Neural cell (in vitro differentiated cells): ENCODE results near the gene NMNAT1. TPM values are rescaled to one million over a fixed set of nuclear protein-coding genes. Genes with fewer than 3 reads are reported as not detected.

Experiments
- H2AFZ ChIP-seq: fragments of 200-600, 300-800 bp; sonication (generic), shearing (Covaris generic); 2 replicates; pipeline ENCODE4 v1.6.0; 2014; ENCODE audit warnings: low read depth, mild to moderate bottlenecking, antibody characterized with exemption, low read length, moderate library complexity
- H3F3A ChIP-seq: fragments of 200-600 bp; shearing (Covaris generic); 2 replicates; pipeline ENCODE4 v1.6.1; 2016; ENCODE audit warnings: mild to moderate bottlenecking, moderate library complexity, mixed read lengths, antibody characterized with exemption, low read length; ENCODE audit not compliant: insufficient read depth, poor library complexity, severe bottlenecking
- H3K27ac ChIP-seq: fragments of 200-600, 300-800 bp; sonication (generic), shearing (Covaris generic); 2 replicates; pipeline ENCODE4 v1.5.1; 2014; ENCODE audit warnings: mild to moderate bottlenecking, low read length, moderate library complexity
- H3K27me3 ChIP-seq: fragments of 300-800, 200-600 bp; sonication (generic), shearing (Covaris generic); 2 replicates; pipeline ENCODE4 v1.6.0; 2014; ENCODE audit warnings: mild to moderate bottlenecking, low read depth, low read length, moderate library complexity; ENCODE audit not compliant: insufficient read depth
- H3K36me3 ChIP-seq: fragments of 300-800, 200-600 bp; sonication (generic), shearing (Covaris generic); 2 replicates; pipeline ENCODE4 v1.5.1; 2014; ENCODE audit warnings: mild to moderate bottlenecking, antibody characterized with exemption, low read length, moderate library complexity; ENCODE audit not compliant: insufficient read depth
- H3K4me2 ChIP-seq: fragments of 300-800, 200-600 bp; sonication (generic), shearing (Covaris generic); 2 replicates; pipeline ENCODE4 v1.6.0; 2014; ENCODE audit warnings: mild to moderate bottlenecking, low read length
- H3K4me3 ChIP-seq: fragments of 300-800, 200-600 bp; sonication (generic), shearing (Covaris generic); 2 replicates; pipeline ENCODE4 v1.5.1; 2014; ENCODE audit warnings: mild to moderate bottlenecking, low read length, moderate library complexity
- H3K79me2 ChIP-seq: fragments of 200-600 bp; shearing (Covaris generic); replicated peaks from 2 replicates; pipeline ENCODE4 v1.6.0; 2014; ENCODE audit warnings: mild to moderate bottlenecking, low read length, moderate library complexity; ENCODE audit not compliant: insufficient read depth
- H3K9ac ChIP-seq: fragments of 300-800, 200-600 bp; sonication (generic), shearing (Covaris generic); 2 replicates; pipeline ENCODE4 v1.6.1; 2016; ENCODE audit warnings: mild to moderate bottlenecking, low read length, mixed read lengths
- H3K9me2 ChIP-seq: fragments of 200-600 bp; shearing (Covaris generic); 2 replicates; pipeline ENCODE4 v1.6.1; 2016; ENCODE audit warnings: mild to moderate bottlenecking, low read length, mixed read lengths; ENCODE audit not compliant: insufficient read depth
- H3K9me3 ChIP-seq: fragments of 200-600, 300-800 bp; sonication (generic), shearing (Covaris generic); 2 replicates; pipeline ENCODE4 v1.6.1; 2016; ENCODE audit warnings: mild to moderate bottlenecking, mixed run types, low read length, moderate library complexity, mixed read lengths
- H4K20me1 ChIP-seq: fragments of 200-600 bp; shearing (Covaris generic); 2 replicates; pipeline ENCODE4 v1.6.1; 2016; ENCODE audit warnings: mild to moderate bottlenecking, mixed run types; ENCODE audit not compliant: insufficient read depth
- EP300 ChIP-seq: fragments of 450-650 bp; conservative IDR thresholded peaks from 2 replicates; pipeline ENCODE4 v1.6.1; 2014; ENCODE audit warnings: antibody characterized with exemption, mild to moderate bottlenecking, moderate library complexity; ENCODE audit not compliant: poor library complexity, severe bottlenecking
- EZH2 ChIP-seq: fragments of 200-600, 300-800 bp; shearing (Covaris generic), sonication (generic); IDR thresholded peaks from 2 replicates; pipeline ENCODE4 v1.6.1; 2014; ENCODE audit warnings: antibody characterized with exemption, low read length, borderline replicate concordance, mild to moderate bottlenecking; ENCODE audit not compliant: insufficient read depth, poor library complexity, severe bottlenecking
- MXI1 ChIP-seq: fragments of 450-650 bp; conservative IDR thresholded peaks from 2 replicates; pipeline ENCODE4 v1.6.1; 2014; ENCODE audit warnings: antibody characterized with exemption, mild to moderate bottlenecking; ENCODE audit not compliant: poor library complexity, severe bottlenecking
- POLR2AphosphoS5 ChIP-seq: IDR thresholded peaks from 2 replicates; pipeline ENCODE4 v1.6.1; 2012
- RAD21 ChIP-seq: fragments of 450-650 bp; conservative IDR thresholded peaks from 2 replicates; pipeline ENCODE4 v1.6.1; 2014; ENCODE audit warnings: antibody characterized with exemption, mild to moderate bottlenecking, moderate library complexity
- SMC3 ChIP-seq: fragments of 450-650 bp; conservative IDR thresholded peaks from 2 replicates; pipeline ENCODE4 v1.6.1; 2014; ENCODE audit warnings: antibody characterized with exemption, mild to moderate bottlenecking, moderate library complexity; ENCODE audit not compliant: poor library complexity
- TAF1 ChIP-seq: IDR thresholded peaks from 2 replicates; pipeline ENCODE4 v1.6.1; 2012; ENCODE audit warnings: low read depth
- polyA plus RNA-seq: library from polyadenylated mRNA; depleted of rRNA; stranded (reverse); fragments of >200 nt; gene quantifications from 2 replicates; pipeline ENCODE4 v1.2.3, GENCODE V29; 2014
- TF ChIP-seq, protein P1 (sequence below): IDR thresholded peaks from 2 replicates; pipeline ENCODE4 v1.6.1; 2012; ENCODE audit warnings: borderline replicate concordance
- TF ChIP-seq, protein P2 (sequence below): fragments of 450-650 bp; IDR thresholded peaks from 2 replicates; pipeline ENCODE4 v1.5.1; 2014; ENCODE audit warnings: antibody characterized with exemption, mild to moderate bottlenecking, moderate library complexity; ENCODE audit not compliant: poor library complexity, severe bottlenecking

NMNAT1 gene
- polyA plus RNA-seq, 1 donor from 2014 or later = 4.9 TPM

DNA sequence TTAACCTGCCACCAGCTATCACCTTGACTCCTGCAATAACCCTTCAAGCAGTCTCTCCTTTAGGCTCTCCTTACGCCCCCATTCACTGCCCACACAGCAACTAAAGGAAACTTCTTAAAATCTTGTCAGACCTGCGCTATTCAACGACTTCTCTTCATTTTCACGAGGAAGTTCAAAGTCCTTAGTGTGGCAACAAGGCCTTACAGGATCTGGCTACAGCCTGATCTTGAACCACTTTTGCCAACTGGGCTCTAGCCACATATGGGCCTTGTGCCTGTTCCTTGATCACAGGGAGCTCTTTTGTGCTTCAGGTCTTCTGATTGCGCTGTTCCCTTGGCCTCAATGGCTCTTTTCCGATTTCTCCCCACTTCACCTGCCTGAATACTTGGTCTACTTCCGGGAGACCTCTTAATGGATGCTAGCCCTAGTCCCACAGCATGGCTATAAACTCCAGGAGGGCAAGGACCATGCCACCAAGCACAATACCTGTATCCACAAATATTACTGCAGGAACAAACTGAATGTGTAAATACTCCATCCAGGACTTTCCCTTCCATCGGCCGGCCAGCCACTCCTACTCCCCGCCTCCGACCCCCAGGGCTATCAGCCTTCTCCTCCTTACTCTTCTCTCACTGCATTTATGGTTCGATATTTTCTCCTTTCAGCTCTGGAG, 30.9 kb upstream of the NMNAT1 start:
- H3F3A ChIP-seq = no peaks in the 10 kb centered on the region
- no peak for TF ChIP-seq TAF1
- H2AFZ ChIP-seq = no peak overlapping the region
- no peaks in the 10 kb centered on the region for H4K20me1 ChIP-seq
- H3K4me2 ChIP-seq = no peak overlapping the region
- H3K27ac ChIP-seq = no peak overlapping the region
- no peaks in the 10 kb centered on the region for H3K27me3 ChIP-seq
- no peaks in the 10 kb centered on the region for H3K36me3 ChIP-seq
- H3K9ac ChIP-seq = no peak overlapping the region
- no peak overlapping the region for H3K4me3 ChIP-seq
- H3K79me2 ChIP-seq = peaks cover 10% of the 10 kb centered on the region
- H3K9me2 ChIP-seq = no peaks in the 10 kb centered on the region
- no peaks in the 10 kb centered on the region for H3K9me3 ChIP-seq

DNA sequence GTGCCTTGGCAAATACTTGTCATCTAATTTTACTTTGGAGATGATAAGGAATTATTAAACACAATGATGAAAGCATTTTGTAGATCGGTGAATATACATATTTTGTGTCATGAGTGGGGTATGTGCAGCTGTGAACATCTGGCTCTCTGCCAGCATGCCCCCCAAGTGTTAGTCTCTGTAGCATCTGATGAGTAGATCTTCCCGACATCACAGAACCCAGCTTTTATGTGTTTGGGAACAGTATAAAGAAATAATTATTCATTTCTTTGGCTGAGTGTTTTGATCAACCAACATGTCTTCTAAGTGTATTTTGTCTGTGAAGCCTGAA, 28.7 kb upstream of the NMNAT1 start:
- no peak overlapping the region for H3K27ac ChIP-seq
- H3K27me3 ChIP-seq = no peaks in the 10 kb centered on the region
- no peaks in the 10 kb centered on the region for H3K36me3 ChIP-seq

More for the DNA sequence above, 28.7 kb upstream of the NMNAT1 start:
- H3K4me3 ChIP-seq = no peak overlapping the region
- H2AFZ ChIP-seq = no peak overlapping the region
- no peak overlapping the region for H3K4me2 ChIP-seq
- no peaks in the 10 kb centered on the region for H3K9me2 ChIP-seq
- no peaks in the 10 kb centered on the region for H4K20me1 ChIP-seq
- H3K9ac ChIP-seq = no peak overlapping the region
- TF ChIP-seq EZH2 = no peak
- no peak for TF ChIP-seq MXI1
- no peak for TF ChIP-seq EP300
- no peak for TF ChIP-seq SMC3
- TF ChIP-seq POLR2AphosphoS5 = no peak
- TF ChIP-seq, protein P1, sequence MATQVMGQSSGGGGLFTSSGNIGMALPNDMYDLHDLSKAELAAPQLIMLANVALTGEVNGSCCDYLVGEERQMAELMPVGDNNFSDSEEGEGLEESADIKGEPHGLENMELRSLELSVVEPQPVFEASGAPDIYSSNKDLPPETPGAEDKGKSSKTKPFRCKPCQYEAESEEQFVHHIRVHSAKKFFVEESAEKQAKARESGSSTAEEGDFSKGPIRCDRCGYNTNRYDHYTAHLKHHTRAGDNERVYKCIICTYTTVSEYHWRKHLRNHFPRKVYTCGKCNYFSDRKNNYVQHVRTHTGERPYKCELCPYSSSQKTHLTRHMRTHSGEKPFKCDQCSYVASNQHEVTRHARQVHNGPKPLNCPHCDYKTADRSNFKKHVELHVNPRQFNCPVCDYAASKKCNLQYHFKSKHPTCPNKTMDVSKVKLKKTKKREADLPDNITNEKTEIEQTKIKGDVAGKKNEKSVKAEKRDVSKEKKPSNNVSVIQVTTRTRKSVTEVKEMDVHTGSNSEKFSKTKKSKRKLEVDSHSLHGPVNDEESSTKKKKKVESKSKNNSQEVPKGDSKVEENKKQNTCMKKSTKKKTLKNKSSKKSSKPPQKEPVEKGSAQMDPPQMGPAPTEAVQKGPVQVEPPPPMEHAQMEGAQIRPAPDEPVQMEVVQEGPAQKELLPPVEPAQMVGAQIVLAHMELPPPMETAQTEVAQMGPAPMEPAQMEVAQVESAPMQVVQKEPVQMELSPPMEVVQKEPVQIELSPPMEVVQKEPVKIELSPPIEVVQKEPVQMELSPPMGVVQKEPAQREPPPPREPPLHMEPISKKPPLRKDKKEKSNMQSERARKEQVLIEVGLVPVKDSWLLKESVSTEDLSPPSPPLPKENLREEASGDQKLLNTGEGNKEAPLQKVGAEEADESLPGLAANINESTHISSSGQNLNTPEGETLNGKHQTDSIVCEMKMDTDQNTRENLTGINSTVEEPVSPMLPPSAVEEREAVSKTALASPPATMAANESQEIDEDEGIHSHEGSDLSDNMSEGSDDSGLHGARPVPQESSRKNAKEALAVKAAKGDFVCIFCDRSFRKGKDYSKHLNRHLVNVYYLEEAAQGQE = no peak
- no peak for TF ChIP-seq RAD21
- TF ChIP-seq TAF1 = no peak
- TF ChIP-seq, protein P2, sequence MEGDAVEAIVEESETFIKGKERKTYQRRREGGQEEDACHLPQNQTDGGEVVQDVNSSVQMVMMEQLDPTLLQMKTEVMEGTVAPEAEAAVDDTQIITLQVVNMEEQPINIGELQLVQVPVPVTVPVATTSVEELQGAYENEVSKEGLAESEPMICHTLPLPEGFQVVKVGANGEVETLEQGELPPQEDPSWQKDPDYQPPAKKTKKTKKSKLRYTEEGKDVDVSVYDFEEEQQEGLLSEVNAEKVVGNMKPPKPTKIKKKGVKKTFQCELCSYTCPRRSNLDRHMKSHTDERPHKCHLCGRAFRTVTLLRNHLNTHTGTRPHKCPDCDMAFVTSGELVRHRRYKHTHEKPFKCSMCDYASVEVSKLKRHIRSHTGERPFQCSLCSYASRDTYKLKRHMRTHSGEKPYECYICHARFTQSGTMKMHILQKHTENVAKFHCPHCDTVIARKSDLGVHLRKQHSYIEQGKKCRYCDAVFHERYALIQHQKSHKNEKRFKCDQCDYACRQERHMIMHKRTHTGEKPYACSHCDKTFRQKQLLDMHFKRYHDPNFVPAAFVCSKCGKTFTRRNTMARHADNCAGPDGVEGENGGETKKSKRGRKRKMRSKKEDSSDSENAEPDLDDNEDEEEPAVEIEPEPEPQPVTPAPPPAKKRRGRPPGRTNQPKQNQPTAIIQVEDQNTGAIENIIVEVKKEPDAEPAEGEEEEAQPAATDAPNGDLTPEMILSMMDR = no peak
- H3K79me2 ChIP-seq = peaks cover under 1% of the 10 kb centered on the region
- no peaks in the 10 kb centered on the region for H3F3A ChIP-seq
- no peaks in the 10 kb centered on the region for H3K9me3 ChIP-seq
